Retinal pigment epithelial cell (primary cell): ENCODE data around the gene HORMAD2.

Experiments
- DNase-seq: peaks from one replicate; pipeline ENCODE4 v3.0.0-alpha.2; 2010; ENCODE audit warnings: low read depth
- H3K4me3 ChIP-seq: 2 replicates; pipeline ENCODE4 v1.5.1; 2011; ENCODE audit warnings: mild to moderate bottlenecking, low read length, control low read depth, moderate library complexity
- TF ChIP-seq, protein P1 (sequence below): conservative IDR thresholded peaks from 2 replicates; pipeline ENCODE4 v1.5.1; 2011; ENCODE audit warnings: low read depth, low read length, control low read depth, inconsistent platforms

The HORMAD2 gene

DNA sequence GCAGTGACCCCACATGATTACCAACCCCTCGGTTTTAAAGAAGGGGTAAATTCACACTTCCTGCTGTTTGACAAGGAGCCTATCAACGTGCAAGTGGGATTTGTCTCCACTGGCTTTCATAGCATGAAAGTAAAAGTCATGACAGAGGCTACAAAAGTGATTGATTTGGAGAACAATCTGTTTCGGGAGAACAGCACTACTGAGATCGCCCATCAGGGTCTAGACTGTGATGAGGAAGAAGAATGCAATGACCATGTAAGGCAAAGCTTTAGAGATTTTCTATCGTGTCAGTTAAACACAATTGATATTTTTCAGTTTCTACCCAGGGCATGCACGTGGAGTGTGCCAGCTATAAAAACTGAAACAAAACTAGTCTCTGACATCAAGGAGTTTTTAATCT lies 41.7 kb downstream of the HORMAD2 start:
- DNase-seq, result no peak
- TF ChIP-seq, protein P1, sequence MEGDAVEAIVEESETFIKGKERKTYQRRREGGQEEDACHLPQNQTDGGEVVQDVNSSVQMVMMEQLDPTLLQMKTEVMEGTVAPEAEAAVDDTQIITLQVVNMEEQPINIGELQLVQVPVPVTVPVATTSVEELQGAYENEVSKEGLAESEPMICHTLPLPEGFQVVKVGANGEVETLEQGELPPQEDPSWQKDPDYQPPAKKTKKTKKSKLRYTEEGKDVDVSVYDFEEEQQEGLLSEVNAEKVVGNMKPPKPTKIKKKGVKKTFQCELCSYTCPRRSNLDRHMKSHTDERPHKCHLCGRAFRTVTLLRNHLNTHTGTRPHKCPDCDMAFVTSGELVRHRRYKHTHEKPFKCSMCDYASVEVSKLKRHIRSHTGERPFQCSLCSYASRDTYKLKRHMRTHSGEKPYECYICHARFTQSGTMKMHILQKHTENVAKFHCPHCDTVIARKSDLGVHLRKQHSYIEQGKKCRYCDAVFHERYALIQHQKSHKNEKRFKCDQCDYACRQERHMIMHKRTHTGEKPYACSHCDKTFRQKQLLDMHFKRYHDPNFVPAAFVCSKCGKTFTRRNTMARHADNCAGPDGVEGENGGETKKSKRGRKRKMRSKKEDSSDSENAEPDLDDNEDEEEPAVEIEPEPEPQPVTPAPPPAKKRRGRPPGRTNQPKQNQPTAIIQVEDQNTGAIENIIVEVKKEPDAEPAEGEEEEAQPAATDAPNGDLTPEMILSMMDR, result no peak
- H3K4me3 ChIP-seq, result no peak overlapping the region

DNA sequence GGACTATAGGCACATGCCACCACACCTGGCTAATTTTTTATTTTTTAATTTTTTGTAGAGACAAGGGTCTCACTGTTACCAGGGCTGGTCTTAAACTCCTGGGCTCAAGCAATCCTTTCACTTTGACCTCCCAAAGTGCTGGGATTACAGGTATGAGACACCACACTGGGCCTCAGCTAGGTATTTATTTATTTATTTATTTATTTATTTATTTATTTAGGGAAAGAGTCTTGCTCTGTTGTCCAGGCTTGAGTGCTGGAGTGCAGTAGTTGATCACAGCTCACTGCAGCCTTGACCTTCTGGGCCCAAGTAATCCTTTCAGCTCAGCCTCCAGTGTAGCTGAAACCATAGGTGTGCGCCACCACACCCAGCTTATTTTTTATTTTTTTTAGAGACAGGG lies 43.2 kb downstream of the HORMAD2 start:
- H3K4me3 ChIP-seq, result no peak overlapping the region
- DNase-seq, result no peak
- TF ChIP-seq, protein P1, result no peak

DNA sequence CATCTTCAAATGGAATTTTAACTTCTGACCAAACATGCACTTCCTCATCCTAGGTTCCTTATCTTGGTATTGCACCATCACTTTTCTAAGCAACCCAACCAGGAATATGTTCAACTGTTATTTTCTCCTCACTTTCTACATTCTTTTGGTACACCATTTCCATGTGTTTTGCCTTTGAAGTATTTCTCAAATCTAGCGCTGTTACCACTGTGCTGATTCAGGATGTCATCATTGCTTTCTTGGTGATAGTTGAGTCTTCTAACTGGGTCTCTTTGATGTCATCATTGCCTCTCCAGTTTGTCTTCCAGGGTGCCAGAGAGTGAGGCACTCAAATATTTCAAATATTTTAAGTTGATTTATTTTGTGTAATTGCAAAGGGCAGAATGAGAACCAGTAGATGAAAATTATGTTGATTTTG lies 47.5 kb downstream of the HORMAD2 start:
- DNase-seq, result no peak
- TF ChIP-seq, protein P1, result no peak
- H3K4me3 ChIP-seq, result no peak overlapping the region

DNA sequence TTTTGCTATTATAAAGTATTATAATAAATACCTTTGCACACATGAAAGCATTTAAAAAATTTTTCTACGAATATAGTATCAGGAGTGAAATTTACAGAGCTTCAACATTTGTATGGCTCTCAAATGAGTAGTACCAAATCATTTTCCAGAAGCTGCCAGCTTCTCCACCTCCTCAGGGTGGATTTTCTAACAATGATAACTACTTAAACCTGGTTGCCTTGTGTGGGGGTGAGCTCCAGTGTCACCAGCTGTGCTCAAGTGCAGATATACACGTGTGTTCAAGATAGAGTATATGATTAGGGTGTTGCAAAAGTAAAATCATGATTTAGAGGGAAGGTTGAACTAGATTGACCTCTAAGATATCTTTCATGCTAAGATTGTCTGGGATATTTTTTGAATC lies 48.2 kb downstream of the HORMAD2 start:
- TF ChIP-seq, protein P1, result no peak
- H3K4me3 ChIP-seq, result no peak overlapping the region
- DNase-seq, result no peak

DNA sequence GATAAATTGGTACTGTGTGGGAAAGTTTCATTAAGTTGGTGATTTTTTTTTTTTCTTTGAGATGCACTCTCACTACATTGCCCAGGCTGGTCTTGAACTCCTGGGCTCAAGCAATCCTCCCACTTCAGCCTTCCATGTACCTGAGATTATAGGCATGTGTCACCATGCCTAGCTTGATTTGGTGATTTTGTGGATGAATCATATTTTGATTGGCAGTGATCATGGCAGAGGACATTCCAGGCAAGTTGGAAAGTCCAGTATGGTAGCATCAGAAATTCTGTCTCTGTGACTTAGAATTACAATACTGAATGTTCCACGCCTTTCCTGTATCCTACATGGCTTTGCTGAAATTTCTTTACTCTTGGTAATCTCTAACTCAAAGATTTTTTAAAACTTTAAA lies 49.4 kb downstream of the HORMAD2 start:
- no peak for DNase-seq

DNA sequence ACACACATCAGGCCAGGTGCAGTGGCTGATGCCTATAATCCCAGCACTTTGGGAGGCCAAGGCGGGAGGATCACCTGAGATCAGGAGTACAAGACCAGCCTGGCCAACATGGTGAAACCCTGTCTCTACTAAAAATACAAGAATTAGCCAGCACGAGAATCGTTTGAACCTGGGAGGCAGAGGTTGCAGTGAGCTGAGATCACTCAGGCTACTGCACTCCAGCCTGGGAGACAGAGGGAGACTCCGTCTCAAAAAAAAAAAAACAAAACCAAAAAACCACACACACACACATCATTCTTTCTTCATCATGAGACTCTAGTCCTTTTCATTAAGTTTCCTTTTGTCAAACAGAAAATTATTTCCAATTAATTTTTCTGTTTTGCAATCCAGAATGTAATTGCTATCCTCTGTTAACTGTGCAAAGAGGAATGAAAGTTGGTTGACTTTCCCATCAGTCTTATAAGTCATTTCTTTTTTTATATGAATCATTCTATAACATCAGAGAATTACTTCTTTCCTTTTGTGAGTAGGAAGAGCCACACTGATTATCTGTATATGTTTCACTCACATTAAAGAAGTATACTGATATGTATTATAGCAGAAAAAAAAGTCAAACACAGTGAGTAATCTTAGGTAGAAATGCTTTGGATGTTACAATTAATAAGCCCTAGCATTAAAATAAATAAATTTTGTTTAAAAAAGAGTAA lies 52.2 kb downstream of the HORMAD2 start:
- DNase-seq, result no peak
- TF ChIP-seq, protein P1, result no peak
- H3K4me3 ChIP-seq, result no peak overlapping the region

More for the DNA sequence above, 49.4 kb downstream of the HORMAD2 start:
- TF ChIP-seq, protein P1, result no peak
- no peak overlapping the region for H3K4me3 ChIP-seq

DNA sequence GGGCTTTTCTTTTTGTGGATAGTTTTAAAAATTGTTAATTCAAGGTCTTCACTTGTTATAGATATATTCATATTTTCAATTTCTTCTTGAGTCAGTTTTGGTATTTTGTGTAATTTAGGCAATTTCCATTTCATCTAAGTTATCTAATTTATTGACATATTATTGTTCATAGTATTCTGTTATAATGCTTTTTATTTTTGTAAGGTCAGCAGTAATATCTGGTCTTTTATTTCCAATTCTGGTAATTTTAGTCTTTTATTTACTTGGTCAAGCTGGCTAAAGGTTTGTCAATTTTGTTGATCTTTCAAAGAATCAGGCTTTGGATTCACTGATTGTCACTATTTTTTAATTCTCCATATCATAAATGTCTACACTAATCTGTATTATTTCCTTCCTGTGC lies 60.1 kb downstream of the HORMAD2 start:
- no peak for DNase-seq
- TF ChIP-seq, protein P1, result no peak
- no peak overlapping the region for H3K4me3 ChIP-seq
